Chondrocyte (in vitro differentiated cells): ENCODE data around the gene EYS. TPM values are rescaled to one million over a fixed set of nuclear protein-coding genes. Genes with fewer than 3 reads are reported as not detected.

Experiments used
- DNase-seq: peaks from one replicate; pipeline ENCODE4 v3.0.0; 2021; ENCODE audit warnings: mixed read lengths, low spot score
- H3K27ac Mint-ChIP-seq: one replicate; pipeline ENCODE4 v1.8.0; 2021; ENCODE audit warnings: mild to moderate bottlenecking, moderate library complexity, mixed read lengths; ENCODE audit not compliant: unreplicated experiment
- H3K27me3 Mint-ChIP-seq: 2 replicates; pipeline ENCODE4 v1.8.0; 2021; ENCODE audit warnings: low read depth, mixed read lengths
- H3K36me3 Mint-ChIP-seq: 2 replicates; pipeline ENCODE4 v1.8.0; 2021; ENCODE audit warnings: low read depth, mixed read lengths
- H3K4me1 Mint-ChIP-seq: 2 replicates; pipeline ENCODE4 v1.8.0; 2021; ENCODE audit warnings: low read depth, mild to moderate bottlenecking, mixed read lengths
- H3K4me3 Mint-ChIP-seq: one replicate; pipeline ENCODE4 v1.8.0; 2021; ENCODE audit warnings: mild to moderate bottlenecking, moderate library complexity, mixed read lengths; ENCODE audit not compliant: unreplicated experiment
- H3K9me3 Mint-ChIP-seq: 2 replicates; pipeline ENCODE4 v1.8.0; 2021; ENCODE audit warnings: low read depth, mixed read lengths
- CTCF ChIP-seq: fragments of 200-600 bp; sonication (generic); IDR thresholded peaks from 2 replicates; pipeline ENCODE4 v1.5.0; 2021; ENCODE audit warnings: antibody characterized with exemption, mild to moderate bottlenecking, moderate library complexity
- total RNA-seq: library from RNA; stranded (reverse); gene quantifications from 3 replicates; pipeline ENCODE4 v1.2.1, GENCODE V29; 2021

EYS gene
- total RNA-seq, 1 donor from 2014 or later: not detected

GRCh38 chr6:64145658-64146057, 1561.4 kb downstream of the EYS start:
- no peak overlapping the region for H3K4me3 Mint-ChIP-seq
- TF ChIP-seq CTCF: no peak
- no peaks in the 10 kb centered on the region for H3K9me3 Mint-ChIP-seq
- no peaks in the 10 kb centered on the region for H3K4me1 Mint-ChIP-seq
- DNase-seq: no peak
- H3K27me3 Mint-ChIP-seq: peaks cover 10% of the 10 kb centered on the region
- H3K27ac Mint-ChIP-seq: no peak overlapping the region
- H3K36me3 Mint-ChIP-seq: no peaks in the 10 kb centered on the region

GRCh38 chr6:64143101-64143500, 1563.9 kb downstream of the EYS start:
- TF ChIP-seq CTCF: no peak
- Mint-ChIP-seq H3K4me1 (no peaks in the 10 kb centered on the region), H3K27me3 (peaks cover 12% of the 10 kb centered on the region), H3K27ac (no peak overlapping the region), H3K9me3 (no peaks in the 10 kb centered on the region), H3K36me3 (no peaks in the 10 kb centered on the region), H3K4me3 (no peak overlapping the region)
- no peak for DNase-seq

- TF ChIP-seq CTCF: no peak
- Mint-ChIP-seq H3K4me3 (no peak overlapping the region), H3K4me1 (no peaks in the 10 kb centered on the region), H3K27me3 (peaks cover 10% of the 10 kb centered on the region), H3K36me3 (no peaks in the 10 kb centered on the region), H3K9me3 (no peaks in the 10 kb centered on the region), H3K27ac (no peak overlapping the region)
- no peak for DNase-seq
These were observed 1565.3 kb downstream of the EYS start for GRCh38 chr6:64141680-64142079.

GRCh38 chr6:64128301-64129024, 1578.6 kb downstream of the EYS start:
- Mint-ChIP-seq H3K36me3 (no peaks in the 10 kb centered on the region), H3K4me1 (no peaks in the 10 kb centered on the region), H3K27ac (no peak overlapping the region), H3K9me3 (no peaks in the 10 kb centered on the region), H3K27me3 (peaks cover 3% of the 10 kb centered on the region), H3K4me3 (no peak overlapping the region)
- DNase-seq: no peak
- no peak for TF ChIP-seq CTCF

- DNase-seq: no peak
- no peaks in the 10 kb centered on the region for H3K4me1 Mint-ChIP-seq
- H3K4me3 Mint-ChIP-seq: no peak overlapping the region
- TF ChIP-seq CTCF: no peak
- no peak overlapping the region for H3K27ac Mint-ChIP-seq
- H3K36me3 Mint-ChIP-seq: no peaks in the 10 kb centered on the region
- no peaks in the 10 kb centered on the region for H3K27me3 Mint-ChIP-seq
- no peaks in the 10 kb centered on the region for H3K9me3 Mint-ChIP-seq
These were observed 1583.0 kb downstream of the EYS start for GRCh38 chr6:64123761-64124633.
